Fibroblast of peridontal ligament (primary cell): ENCODE measurements around the gene MAFG.

Source experiments
- DNase-seq: peaks from one replicate; pipeline ENCODE4 v3.0.0-alpha.2; 2010; ENCODE audit errors: extremely low read depth

Gene MAFG

GRCh38 chr17:81927653-81928543, at the start of gene MAFG:
MAFG (minus strand) TSS chr17:81927735; CDS start chr17:81923185, 4,550 bp downstream.
- DNase-seq: peak; percentile 89

DNA sequence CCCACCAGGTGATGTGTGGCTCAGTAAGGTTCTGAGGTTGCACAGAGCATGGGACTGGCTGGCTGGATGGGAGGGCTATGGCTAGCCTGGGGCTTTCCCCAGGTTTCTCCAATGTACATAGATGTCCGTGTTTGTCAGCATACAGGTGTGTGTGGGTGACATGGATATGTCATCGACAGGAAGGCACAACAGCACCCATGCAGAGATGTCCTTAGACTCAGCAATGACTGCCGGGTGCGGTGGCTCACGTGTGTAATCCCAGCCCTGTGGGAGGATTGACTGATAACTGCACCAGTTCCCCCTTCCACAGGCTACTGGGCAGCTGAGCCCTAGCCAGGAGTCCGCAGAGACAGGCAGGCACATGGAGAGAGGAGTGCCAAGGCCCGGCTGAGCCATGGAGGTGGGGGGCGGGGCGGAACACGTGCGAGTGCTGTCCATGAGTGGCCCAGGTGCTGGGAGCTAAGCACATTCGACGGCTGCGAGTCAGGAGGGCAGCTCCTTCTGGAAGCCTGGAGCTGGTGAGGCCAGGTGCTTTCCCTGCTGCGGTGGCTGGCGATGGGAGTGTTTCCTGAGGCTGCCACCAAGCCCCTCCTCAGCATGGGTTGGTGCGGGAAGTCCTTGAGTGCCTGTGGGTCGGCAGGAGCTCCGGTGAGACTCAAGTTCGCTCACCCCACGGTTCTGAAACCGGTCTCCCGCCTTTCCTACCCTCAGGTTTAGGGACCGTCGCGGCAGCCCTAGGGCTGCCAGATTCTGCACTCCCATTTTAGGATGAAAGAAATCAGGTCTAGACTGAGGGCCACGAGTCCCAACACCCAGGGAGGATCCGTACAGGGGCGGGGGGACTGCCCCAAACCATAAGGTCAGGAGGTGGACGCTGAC, 49.0 kb upstream of the MAFG start:
- DNase-seq: peak; percentile 3

- DNase-seq: no peak
These were observed 45.9 kb upstream of the MAFG start for GRCh38 chr17:81973432-81973831.

DNA sequence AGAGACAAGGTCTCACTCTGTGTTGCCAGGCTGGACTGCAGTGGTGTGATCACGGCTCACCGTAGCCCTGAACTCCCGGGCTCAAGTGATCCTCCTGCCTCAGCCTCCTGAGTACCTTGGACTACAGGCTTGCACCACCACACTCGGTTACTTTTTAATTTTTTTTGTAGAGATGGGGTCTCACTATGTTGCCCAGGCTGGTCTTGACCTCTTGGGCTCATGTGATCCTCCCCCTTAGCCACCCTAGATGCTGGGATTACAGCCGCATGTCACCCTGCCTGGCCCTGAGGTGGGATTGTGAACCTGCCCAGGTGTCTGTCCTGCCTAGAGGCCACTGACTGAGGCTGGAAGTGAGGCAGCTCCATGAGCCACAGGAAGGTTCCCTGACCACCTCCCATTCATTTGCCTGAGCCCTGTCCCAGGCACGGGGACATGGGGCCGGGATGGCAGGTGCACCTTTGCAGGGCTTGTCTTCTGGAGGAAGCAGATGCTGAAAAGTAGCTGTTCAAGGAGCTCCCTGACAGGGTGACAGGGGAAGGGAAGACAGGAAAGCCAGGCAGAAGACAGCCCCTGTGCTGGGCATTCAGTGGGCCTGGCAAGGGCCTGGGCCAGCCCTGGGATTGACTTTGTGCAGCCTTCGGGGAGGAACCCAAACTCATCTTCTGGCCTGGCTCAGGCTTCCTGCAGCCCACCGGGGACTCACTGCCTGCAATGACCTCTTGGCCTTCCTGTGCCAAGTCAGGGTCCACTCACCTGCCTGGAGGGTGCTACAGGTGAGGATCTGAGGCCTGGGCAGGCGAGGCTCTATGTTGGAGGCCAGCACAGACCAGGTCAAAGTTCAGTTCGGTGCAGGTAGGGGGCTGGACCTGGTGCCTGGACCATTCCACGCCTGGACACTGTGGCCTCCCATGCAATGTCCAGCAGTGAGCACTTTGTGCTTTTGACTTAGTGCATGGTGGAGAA, 41.6 kb upstream of the MAFG start:
- no peak for DNase-seq

GRCh38 chr17:81968396-81968745, 40.8 kb upstream of the MAFG start:
- no peak for DNase-seq

GRCh38 chr17:81967533-81968395, 40.2 kb upstream of the MAFG start:
- peak; percentile 57 for DNase-seq

GRCh38 chr17:81967244-81967532, 39.7 kb upstream of the MAFG start:
- DNase-seq: no peak

GRCh38 chr17:81966343-81967243, 39.1 kb upstream of the MAFG start:
- no peak for DNase-seq

- DNase-seq: no peak
These were observed 36.7 kb upstream of the MAFG start for GRCh38 chr17:81964081-81964849.

GRCh38 chr17:81962499-81963441, 35.2 kb upstream of the MAFG start:
- DNase-seq: no peak

- DNase-seq: no peak
These were observed 34.3 kb upstream of the MAFG start for GRCh38 chr17:81961521-81962498.

DNA sequence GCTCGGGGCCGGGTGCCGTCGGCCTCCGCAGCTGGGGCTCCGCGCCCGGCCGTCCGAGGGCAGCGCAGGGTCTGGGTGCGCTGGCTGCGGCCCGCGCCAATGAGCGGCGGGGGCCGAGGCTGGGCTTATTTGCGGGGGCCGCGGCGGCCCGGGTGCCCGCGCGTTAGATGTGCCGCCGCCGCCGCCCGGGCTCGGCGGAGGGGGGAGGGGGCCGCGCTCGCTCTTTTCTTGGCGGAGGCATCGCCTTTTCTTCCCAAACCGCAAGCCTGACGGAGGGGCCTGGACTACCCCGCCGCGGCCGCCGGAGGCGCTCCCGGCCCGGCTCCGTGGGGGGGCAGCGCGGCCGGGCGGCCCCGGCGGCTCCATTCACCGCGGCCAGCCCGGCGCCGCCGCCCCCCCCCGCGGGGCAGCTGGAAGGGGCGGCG, 33.6 kb upstream of the MAFG start, which contains the start of gene NOTUM:
Gene NOTUM (minus strand): TSS at position 101 of the 425 bp plus-strand sequence. CDS start 278 bp downstream, outside the sequence.
- peak; percentile 6 for DNase-seq

DNA sequence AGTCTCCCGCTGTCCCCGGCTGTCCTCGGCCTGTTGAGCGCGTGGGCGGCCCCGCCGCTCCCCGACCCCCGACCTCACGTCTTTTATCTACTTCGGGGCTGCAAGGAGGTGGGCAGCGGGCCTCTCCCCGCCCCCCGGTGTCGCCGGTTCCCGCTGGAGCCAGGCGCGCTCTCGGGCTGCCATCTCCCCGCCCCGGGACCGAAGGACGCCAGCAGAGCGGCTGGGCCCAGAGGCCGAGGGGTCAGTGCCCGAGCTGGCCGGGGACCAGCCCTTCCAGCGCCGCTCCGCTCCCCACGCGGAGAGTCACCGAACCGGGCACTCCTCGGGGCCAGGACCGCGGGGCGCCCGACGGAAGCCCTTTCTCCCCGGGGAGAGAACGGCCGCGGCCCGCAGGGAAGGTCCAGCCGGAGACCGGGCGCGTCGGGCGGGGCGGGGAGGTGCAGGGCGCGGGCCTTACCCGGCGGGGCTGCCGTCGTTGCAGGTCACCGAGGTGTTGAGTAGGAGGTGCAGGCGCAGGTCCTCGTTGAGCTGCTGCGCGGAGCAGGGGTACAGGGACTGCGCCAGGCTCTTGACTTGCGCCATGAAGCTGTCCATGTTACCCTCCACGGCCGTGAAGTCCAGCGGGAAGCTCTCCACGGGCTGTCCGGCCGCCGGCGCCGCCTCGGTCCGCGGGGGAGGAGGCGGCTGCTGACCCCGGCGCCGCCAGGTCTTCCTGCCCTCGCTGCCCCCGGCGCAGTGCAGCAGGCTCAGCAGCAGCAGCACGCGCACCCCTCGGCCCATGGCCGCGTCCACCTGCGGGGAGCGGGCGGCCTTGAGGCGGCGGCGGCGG, 32.8 kb upstream of the MAFG start:
- DNase-seq: no peak

- DNase-seq: peak; percentile 18
These were observed 32.0 kb upstream of the MAFG start for GRCh38 chr17:81959362-81960129.
